Coronary artery (tissue), 2 donors: Measurements from ENCODE around the gene HVCN1.
"Not testable (repeated sequence)": the region's sequence is repeated elsewhere in the genome, so short reads cannot be mapped to it uniquely, and the experiment has no call there.

Source experiments
- DNase-seq: peaks from one replicate; pipeline ENCODE4 v3.0.0-alpha.2; 2017; ENCODE audit warnings: low spot score
- H3K27ac ChIP-seq, 2 donors: fragments of 200-600 bp; sonication (generic); one replicate each; pipeline ENCODE4 v1.5.1; 2016 to 2019
- H3K4me3 ChIP-seq: fragments of 200-600 bp; sonication (generic); 2 replicates; pipeline ENCODE4 v1.5.1; 2016; ENCODE audit warnings: mild to moderate bottlenecking, moderate library complexity
- TF ChIP-seq, protein P1 (sequence below): fragments of 200-600 bp; sonication (generic); IDR thresholded peaks from one replicate; pipeline ENCODE4 v1.5.1; 2019; ENCODE audit warnings: antibody characterized with exemption

Gene HVCN1, protein sequence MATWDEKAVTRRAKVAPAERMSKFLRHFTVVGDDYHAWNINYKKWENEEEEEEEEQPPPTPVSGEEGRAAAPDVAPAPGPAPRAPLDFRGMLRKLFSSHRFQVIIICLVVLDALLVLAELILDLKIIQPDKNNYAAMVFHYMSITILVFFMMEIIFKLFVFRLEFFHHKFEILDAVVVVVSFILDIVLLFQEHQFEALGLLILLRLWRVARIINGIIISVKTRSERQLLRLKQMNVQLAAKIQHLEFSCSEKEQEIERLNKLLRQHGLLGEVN

DNA sequence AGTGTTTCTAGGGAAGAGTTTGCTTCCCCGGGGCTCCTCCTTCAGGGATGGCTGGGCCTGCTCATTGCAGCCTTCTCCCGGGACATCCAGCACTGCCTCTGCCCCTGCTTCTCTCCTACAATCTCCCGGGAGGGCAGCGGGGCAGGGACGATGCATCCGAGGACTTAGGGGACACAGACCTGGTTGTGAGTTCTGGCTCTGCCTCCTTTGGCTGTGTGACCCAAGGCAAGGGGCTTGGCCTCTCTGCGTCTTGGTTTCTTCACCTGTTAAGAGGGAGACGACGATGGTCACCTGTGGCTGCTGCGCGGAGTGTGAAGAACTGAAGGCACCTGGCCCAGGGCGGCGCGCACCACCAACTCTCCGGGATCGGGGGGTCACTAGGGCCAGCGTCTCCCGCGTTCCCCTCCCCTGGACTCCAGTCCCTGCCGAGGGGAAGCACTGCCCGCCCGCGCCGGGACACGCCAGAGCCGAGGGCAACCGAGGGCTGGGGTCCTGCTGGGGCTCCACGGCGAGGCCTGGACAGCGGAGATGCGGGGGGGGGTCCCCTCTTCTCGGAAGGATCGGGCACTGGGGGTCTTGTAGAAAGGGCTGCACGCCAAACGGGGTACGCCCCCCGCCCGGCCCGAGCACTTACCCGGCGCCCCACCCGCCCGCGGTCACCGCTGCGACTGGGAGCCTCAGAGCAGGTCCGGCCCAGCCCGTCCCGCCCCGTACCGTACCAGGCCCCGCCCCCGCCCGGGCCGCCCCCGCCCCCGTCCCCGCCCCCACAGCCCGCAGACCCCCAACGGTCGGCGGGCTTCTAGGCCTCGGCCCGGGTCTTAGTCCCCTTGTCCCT lies at the start of gene HVCN1:
Gene HVCN1 (minus strand): TSS at position 670 of the 835 bp plus-strand sequence. CDS start 5,870 bp downstream, outside the sequence.
- H3K27ac ChIP-seq, result peak within 1 kb of the TSS; percentile 61 to 83
- DNase-seq, result no peak
- peak within 1 kb of the TSS; percentile 76 for H3K4me3 ChIP-seq
- TF ChIP-seq, protein P1, sequence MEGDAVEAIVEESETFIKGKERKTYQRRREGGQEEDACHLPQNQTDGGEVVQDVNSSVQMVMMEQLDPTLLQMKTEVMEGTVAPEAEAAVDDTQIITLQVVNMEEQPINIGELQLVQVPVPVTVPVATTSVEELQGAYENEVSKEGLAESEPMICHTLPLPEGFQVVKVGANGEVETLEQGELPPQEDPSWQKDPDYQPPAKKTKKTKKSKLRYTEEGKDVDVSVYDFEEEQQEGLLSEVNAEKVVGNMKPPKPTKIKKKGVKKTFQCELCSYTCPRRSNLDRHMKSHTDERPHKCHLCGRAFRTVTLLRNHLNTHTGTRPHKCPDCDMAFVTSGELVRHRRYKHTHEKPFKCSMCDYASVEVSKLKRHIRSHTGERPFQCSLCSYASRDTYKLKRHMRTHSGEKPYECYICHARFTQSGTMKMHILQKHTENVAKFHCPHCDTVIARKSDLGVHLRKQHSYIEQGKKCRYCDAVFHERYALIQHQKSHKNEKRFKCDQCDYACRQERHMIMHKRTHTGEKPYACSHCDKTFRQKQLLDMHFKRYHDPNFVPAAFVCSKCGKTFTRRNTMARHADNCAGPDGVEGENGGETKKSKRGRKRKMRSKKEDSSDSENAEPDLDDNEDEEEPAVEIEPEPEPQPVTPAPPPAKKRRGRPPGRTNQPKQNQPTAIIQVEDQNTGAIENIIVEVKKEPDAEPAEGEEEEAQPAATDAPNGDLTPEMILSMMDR, result no peak

DNA sequence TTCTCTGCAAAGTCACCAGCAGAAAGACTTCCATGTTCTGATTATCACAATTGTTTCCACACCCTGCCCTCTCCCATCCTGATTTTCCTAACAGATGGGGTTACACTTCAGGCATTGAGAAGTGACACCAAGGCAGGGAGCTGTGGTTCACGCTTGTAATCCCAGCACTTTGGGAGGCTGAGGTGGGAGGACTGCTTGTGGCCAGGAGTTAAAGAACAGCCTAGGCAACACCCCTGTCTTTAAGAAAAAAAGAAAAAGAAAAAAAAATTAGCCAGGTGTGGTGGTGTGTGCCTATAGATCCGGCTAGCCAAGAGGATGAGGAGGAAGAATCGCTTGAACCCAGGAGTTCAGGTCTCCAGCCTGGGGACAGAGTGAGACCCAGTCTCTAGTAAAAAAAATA lies 48.6 kb upstream of the HVCN1 start:
- DNase-seq, result no peak
- Histone ChIP-seq H3K4me3 (no peak overlapping the region), H3K27ac (no peak overlapping the region)
- TF ChIP-seq, protein P1, result no peak

DNA sequence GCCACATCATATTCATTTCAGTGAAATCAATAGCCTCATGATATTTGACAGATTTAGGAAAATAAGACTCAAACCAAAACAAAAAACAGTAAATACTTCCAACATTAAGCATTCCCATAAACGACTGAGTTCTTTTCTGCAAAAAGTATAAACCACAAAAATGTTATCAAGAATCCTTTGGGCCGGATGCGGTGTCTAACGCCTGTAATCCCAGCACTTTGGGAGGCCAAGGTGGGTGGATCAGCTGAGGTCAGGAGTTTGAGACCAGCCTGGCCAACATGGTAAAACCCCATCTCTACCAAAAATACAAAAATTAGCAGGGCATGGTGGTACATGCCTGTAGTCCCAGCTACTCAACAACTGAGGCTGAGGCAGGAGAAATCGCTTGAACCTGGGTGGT lies 48.1 kb upstream of the HVCN1 start:
- not testable (repeated sequence) for H3K27ac ChIP-seq, H3K4me3 ChIP-seq, DNase-seq

DNA sequence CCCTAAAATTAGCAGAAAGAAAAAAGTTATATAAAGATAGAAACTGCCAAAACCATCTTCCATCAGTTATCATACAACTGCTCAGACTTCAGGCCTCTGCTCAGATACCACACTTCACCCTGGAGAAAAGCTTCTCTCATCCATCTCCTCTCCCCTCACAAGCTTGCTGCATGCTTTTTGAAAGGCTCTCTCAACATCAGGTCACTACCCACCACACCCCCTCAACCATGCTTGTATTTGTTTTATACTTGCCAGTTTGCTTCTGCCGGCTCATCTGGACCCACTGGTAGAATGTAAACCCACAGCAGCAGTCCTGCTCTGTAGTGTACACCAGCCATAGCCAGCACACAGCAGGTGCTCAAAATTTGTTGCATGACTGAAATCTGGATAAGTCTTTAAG lies 45.0 kb upstream of the HVCN1 start:
- no peak overlapping the region for H3K27ac ChIP-seq
- no peak for DNase-seq
- no peak overlapping the region for H3K4me3 ChIP-seq
- TF ChIP-seq, protein P1, result no peak

DNA sequence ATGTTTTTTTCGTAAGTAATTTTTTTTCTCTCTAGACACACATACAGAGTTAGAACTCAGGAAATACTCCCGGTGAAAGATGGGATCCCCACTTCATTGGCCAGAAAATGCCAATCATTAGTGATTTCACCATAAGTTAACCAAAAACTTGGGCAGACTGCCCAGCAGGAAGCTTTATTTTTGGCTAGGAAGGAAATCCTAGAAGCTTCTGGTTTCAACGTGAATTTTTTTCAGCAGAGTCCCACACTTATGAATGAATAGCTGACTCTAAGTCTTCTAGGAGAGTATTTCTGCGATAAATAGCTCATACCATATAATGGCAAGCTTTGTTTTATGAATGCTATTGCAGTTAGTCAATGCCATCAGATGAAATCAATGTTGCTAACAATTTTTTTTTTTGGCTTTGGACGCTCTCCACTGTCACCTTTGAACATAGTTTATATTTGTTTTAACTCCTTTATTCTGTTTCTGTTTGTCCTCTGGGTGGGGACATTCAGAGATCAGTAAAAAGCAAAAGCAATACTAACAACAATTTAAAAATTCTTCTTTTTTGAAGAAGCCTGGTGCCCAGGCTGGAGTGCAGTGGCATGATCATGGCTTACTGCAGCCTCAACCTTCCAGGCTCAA lies 44.3 kb upstream of the HVCN1 start:
- no peak for DNase-seq
- no peak overlapping the region for H3K4me3 ChIP-seq
- TF ChIP-seq, protein P1, result no peak
- H3K27ac ChIP-seq, result no peak overlapping the region

DNA sequence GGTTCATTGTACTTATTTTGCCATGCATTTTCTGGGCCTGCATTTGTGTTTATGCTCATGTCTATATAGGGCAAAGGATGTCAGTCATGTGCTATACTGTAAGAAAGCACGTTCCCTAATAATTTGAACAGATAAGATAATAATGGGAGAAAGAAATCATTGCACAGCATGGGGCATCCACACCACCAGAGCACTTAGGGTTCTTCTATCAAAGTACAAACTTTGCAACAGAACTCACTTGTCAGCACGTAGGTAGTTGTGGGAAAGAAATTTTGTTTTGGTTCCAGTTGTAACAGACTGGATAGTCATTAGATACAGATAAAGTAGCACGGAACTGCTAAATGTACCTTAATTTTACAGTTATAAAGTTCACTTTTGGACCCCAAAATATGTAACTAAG lies 43.7 kb upstream of the HVCN1 start:
- Histone ChIP-seq H3K4me3 (no peak overlapping the region), H3K27ac (no peak overlapping the region)
- TF ChIP-seq, protein P1, result no peak
- no peak for DNase-seq

DNA sequence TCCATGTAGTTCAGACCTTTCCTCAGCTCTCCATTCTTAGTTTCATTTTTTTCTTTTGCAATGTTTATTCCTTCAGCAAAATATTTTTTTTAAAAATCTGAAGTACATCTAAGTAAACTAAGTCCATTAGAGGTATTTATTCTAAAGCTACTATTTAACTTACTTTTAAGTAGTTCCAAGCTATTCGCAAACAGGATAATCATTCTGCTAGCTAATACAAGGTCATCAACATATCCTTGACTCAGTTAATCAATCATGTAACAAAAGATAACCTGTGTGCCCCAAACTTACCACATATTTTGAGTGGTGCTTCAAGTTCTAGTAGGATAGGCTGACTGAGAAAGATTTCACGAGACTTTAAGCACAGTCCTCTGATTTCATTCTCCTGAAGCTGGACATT lies 42.6 kb upstream of the HVCN1 start:
- no peak for DNase-seq
- H3K4me3 ChIP-seq, result no peak overlapping the region
- TF ChIP-seq, protein P1, result no peak
- H3K27ac ChIP-seq, result no peak overlapping the region
